Smooth muscle cell (in vitro differentiated cells): ENCODE measurements around the gene EIF4A3. TPM values are rescaled to one million over a fixed set of nuclear protein-coding genes. Genes with fewer than 3 reads are reported as not detected.

Source experiments
- DNase-seq: peaks from one replicate; lab custom pipeline; 2025; ENCODE audit not compliant: unreplicated experiment; lab: John Stamatoyannopoulos, UW
- H2AFZ ChIP-seq: fragments of 200-600 bp; sonication (generic); 2 replicates; pipeline ENCODE4 v1.6.0; 2016; ENCODE audit warnings: antibody characterized with exemption, low read depth, mild to moderate bottlenecking
- H3F3A ChIP-seq: fragments of 200-600 bp; sonication (generic); 2 replicates; pipeline ENCODE4 v1.6.0; 2017; ENCODE audit warnings: antibody characterized with exemption, low read depth
- H3K27ac ChIP-seq: fragments of 200-600 bp; sonication (generic); 2 replicates; pipeline ENCODE4 v1.5.1; 2016; ENCODE audit warnings: low read depth, mild to moderate bottlenecking
- H3K27me3 ChIP-seq: fragments of 200-600 bp; sonication (generic); 2 replicates; pipeline ENCODE4 v1.6.1; 2016; ENCODE audit warnings: low read depth, mild to moderate bottlenecking
- H3K36me3 ChIP-seq: fragments of 200-600 bp; sonication (generic); 2 replicates; pipeline ENCODE4 v1.5.1; 2016; ENCODE audit warnings: low read depth
- H3K4me1 ChIP-seq: fragments of 200-600 bp; sonication (generic); 2 replicates; pipeline ENCODE4 v1.5.1; 2016; ENCODE audit warnings: low read depth
- H3K4me2 ChIP-seq: fragments of 200-600 bp; sonication (generic); 2 replicates; pipeline ENCODE4 v1.6.0; 2016; ENCODE audit warnings: mild to moderate bottlenecking
- H3K4me3 ChIP-seq: fragments of 200-600 bp; sonication (generic); 2 replicates; pipeline ENCODE4 v1.5.1; 2016; ENCODE audit warnings: mild to moderate bottlenecking
- H3K79me2 ChIP-seq: fragments of 200-600 bp; sonication (generic); 2 replicates; pipeline ENCODE4 v1.6.0; 2016; ENCODE audit warnings: low read depth, mild to moderate bottlenecking
- H3K9ac ChIP-seq: fragments of 200-600 bp; sonication (generic); 2 replicates; pipeline ENCODE4 v1.6.0; 2016; ENCODE audit warnings: low read depth
- H3K9me3 ChIP-seq: fragments of 200-600 bp; sonication (generic); replicated peaks from 2 replicates; pipeline ENCODE4 v1.5.1; 2016; ENCODE audit warnings: low read depth
- H4K20me1 ChIP-seq: fragments of 200-600 bp; sonication (generic); 2 replicates; pipeline ENCODE4 v1.6.0; 2016; ENCODE audit warnings: low read depth
- CTCF ChIP-seq: fragments of 200-600 bp; sonication (generic); IDR thresholded peaks from 2 replicates; pipeline ENCODE4 v1.5.1; 2017; ENCODE audit warnings: borderline replicate concordance, mild to moderate bottlenecking, antibody characterized with exemption; ENCODE audit not compliant: insufficient read depth, poor library complexity, severe bottlenecking
- WGBS: methylation state at CpG from one replicate; pipeline ENCODE4 v1.1.7; 2016; ENCODE audit warnings: low lambda C conversion rate; 5-methylcytosine and 5-hydroxymethylcytosine counted together
- polyA plus RNA-seq: library from polyadenylated mRNA; unstranded; fragments of >200 nt; fragmentation: Nextera tagmentation; extraction: Ambion mirVana; gene quantifications from 2 replicates; pipeline ENCODE4 v1.2.1, GENCODE V29; 2016
- total RNA-seq: library from RNA; depleted of rRNA; stranded (reverse); fragments of >200 nt; gene quantifications from 2 replicates; pipeline ENCODE4 v1.2.3, GENCODE V29; 2014

The EIF4A3 gene
- total and polyA plus RNA-seq, 2 experiments from 2014 or later, result 86.1 to 109 TPM

- no peaks in the 10 kb centered on the region for H3K79me2 ChIP-seq
- H3K27ac ChIP-seq, result no peak overlapping the region
- H3K4me3 ChIP-seq, result no peak overlapping the region
- H3K4me1 ChIP-seq, result peaks cover under 1% of the 10 kb centered on the region
- H3K27me3 ChIP-seq, result no peaks in the 10 kb centered on the region
- WGBS, result 93% methylated on average over 20 of the region's 35 CpGs
- no peaks in the 10 kb centered on the region for H3K9me3 ChIP-seq
- DNase-seq, result no peak
- TF ChIP-seq CTCF, result no peak
- H3K4me2 ChIP-seq, result no peak overlapping the region
- no peaks in the 10 kb centered on the region for H3K36me3 ChIP-seq
- H3K9ac ChIP-seq, result no peak overlapping the region
- H4K20me1 ChIP-seq, result no peaks in the 10 kb centered on the region
- no peaks in the 10 kb centered on the region for H3F3A ChIP-seq
- no peak overlapping the region for H2AFZ ChIP-seq
Measured at GRCh38 chr17:80118601-80119270, 28.2 kb downstream of the EIF4A3 start.

GRCh38 chr17:80117491-80118401 lies 29.2 kb downstream of the EIF4A3 start:
- Histone ChIP-seq H3K9me3 (no peaks in the 10 kb centered on the region), H3K27ac (no peak overlapping the region), H4K20me1 (no peaks in the 10 kb centered on the region), H3K4me2 (no peak overlapping the region), H3F3A (no peaks in the 10 kb centered on the region), H3K36me3 (no peaks in the 10 kb centered on the region), H3K4me1 (no peaks in the 10 kb centered on the region), H3K4me3 (no peak overlapping the region), H3K79me2 (no peaks in the 10 kb centered on the region), H3K27me3 (no peaks in the 10 kb centered on the region), H3K9ac (no peak overlapping the region), H2AFZ (no peak overlapping the region)
- DNase-seq, result no peak
- no peak for TF ChIP-seq CTCF
- WGBS, result 95% methylated on average over 27 of the region's 31 CpGs

GRCh38 chr17:80116921-80117380 lies 30.0 kb downstream of the EIF4A3 start:
- Histone ChIP-seq H3K4me3 (no peak overlapping the region), H4K20me1 (no peaks in the 10 kb centered on the region), H3K36me3 (no peaks in the 10 kb centered on the region), H3K4me2 (no peak overlapping the region), H3K4me1 (no peaks in the 10 kb centered on the region), H3F3A (no peaks in the 10 kb centered on the region), H3K9me3 (no peaks in the 10 kb centered on the region), H3K27me3 (no peaks in the 10 kb centered on the region), H3K9ac (no peak overlapping the region), H3K27ac (no peak overlapping the region), H3K79me2 (no peaks in the 10 kb centered on the region), H2AFZ (no peak overlapping the region)
- DNase-seq, result no peak
- WGBS, result 95% methylated on average over 12 of the region's 13 CpGs
- no peak for TF ChIP-seq CTCF
